OCI-LY7 (cell line): Measurements from ENCODE around the gene ANKRD27.

Source experiments
- EZH2phosphoT487 ChIP-seq: fragments of 200-600 bp; sonication (generic); IDR thresholded peaks from 2 replicates; pipeline ENCODE4 v1.6.1; 2018; ENCODE audit warnings: low read depth, borderline replicate concordance, mild to moderate bottlenecking, mixed run types, antibody characterized with exemption, low read length, moderate library complexity, mixed read lengths
- TF ChIP-seq, protein P1 (sequence below): fragments of 200-600 bp; sonication (generic); conservative IDR thresholded peaks from 2 replicates; pipeline ENCODE4 v1.5.1; 2014; ENCODE audit warnings: mild to moderate bottlenecking, antibody characterized with exemption, low read length, moderate library complexity, mixed read lengths

DNA sequence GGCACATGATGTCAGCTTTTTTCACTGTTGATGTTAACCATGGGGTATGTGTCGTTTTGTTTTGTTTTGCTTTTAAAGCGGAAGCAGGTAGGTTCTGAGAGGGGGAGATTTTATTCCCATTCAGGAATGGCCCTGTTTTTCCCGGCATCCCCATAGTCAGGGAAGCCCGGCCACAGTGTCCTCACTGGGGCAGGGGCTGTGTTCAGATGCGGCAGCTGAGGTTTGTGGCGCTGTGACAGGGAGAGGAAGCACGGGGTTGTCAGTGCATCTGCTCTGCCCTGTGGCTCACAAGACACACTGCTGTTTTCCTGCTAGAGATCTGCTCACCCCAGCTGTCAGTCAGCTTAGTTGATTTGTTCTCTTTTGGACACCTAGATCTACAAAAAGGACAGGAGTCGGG, 27.6 kb downstream of the ANKRD27 start:
- TF ChIP-seq, protein P1, sequence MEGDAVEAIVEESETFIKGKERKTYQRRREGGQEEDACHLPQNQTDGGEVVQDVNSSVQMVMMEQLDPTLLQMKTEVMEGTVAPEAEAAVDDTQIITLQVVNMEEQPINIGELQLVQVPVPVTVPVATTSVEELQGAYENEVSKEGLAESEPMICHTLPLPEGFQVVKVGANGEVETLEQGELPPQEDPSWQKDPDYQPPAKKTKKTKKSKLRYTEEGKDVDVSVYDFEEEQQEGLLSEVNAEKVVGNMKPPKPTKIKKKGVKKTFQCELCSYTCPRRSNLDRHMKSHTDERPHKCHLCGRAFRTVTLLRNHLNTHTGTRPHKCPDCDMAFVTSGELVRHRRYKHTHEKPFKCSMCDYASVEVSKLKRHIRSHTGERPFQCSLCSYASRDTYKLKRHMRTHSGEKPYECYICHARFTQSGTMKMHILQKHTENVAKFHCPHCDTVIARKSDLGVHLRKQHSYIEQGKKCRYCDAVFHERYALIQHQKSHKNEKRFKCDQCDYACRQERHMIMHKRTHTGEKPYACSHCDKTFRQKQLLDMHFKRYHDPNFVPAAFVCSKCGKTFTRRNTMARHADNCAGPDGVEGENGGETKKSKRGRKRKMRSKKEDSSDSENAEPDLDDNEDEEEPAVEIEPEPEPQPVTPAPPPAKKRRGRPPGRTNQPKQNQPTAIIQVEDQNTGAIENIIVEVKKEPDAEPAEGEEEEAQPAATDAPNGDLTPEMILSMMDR, result no peak
- no peak for TF ChIP-seq EZH2phosphoT487
